Measurements from ENCODE around the gene UBAP2L. TPM values are rescaled to one million over a fixed set of nuclear protein-coding genes. Genes with fewer than 3 reads are reported as not detected.
"Not testable (repeated sequence)": the region's sequence is repeated elsewhere in the genome, so short reads cannot be mapped to it uniquely, and the experiment has no call there.

UBAP2L gene
- polyA plus RNA-seq, 2 donors, result 50.9 to 52.7 TPM

GRCh38 chr1:154219541-154219940, 1.2 kb upstream of the UBAP2L start:
- 10 to 12% methylated on average over 5 of the region's 5 CpGs for whole genome bisulfite sequencing, 2 donors
- peaks cover 0 to 2% of the 10 kb centered on the region in 2 donors for H3K4me1 ChIP-seq (ENCODE audit: control insufficient read depth in 2 of 2, insufficient read depth in 2 of 2, low read length in 1 of 2)
- peak overlapping the region; percentile 89 to 99 for H3K4me3 ChIP-seq (ENCODE audit: low read depth in 1 of 2, low read length in 2 of 2)

GRCh38 chr1:154220970-154221277, 169 bp downstream of the UBAP2L start:
- H3K4me1 ChIP-seq (ENCODE audit: control insufficient read depth in 2 of 2, insufficient read depth in 2 of 2, low read length in 1 of 2), result peaks cover 0 to 2% of the 10 kb centered on the region in 2 donors
- H3K27me3 ChIP-seq (ENCODE audit: control insufficient read depth in 1 of 2, insufficient read depth in 2 of 2, low read length in 2 of 2), result no peaks in the 10 kb centered on the region
- peak overlapping the region; percentile 79 to 89 for H3K4me3 ChIP-seq (ENCODE audit: low read depth in 1 of 2, low read length in 2 of 2)
- H3K36me3 ChIP-seq (ENCODE audit: control insufficient read depth in 2 of 2, insufficient read depth in 2 of 2, low read length in 1 of 2), result no peaks in the 10 kb centered on the region
- 1% methylated on average over 24 to 33 of the region's 33 CpGs for WGBS, 2 donors
- peak overlapping the region; percentile 88 to 93 for H3K27ac ChIP-seq (ENCODE audit: low read depth in 2 of 2, low read length in 1 of 2)
- no peaks in the 10 kb centered on the region for H3K9me3 ChIP-seq (ENCODE audit: control insufficient read depth in 2 of 2, insufficient read depth in 1 of 2, low read depth in 1 of 2, low read length in 1 of 2)

More at GRCh38 chr1:154219541-154219940, 1.2 kb upstream of the UBAP2L start:
- Histone ChIP-seq H3K36me3 (ENCODE audit: control insufficient read depth in 2 of 2, insufficient read depth in 2 of 2, low read length in 1 of 2) (no peaks in the 10 kb centered on the region), H3K9me3 (ENCODE audit: control insufficient read depth in 2 of 2, insufficient read depth in 1 of 2, low read depth in 1 of 2, low read length in 1 of 2) (no peaks in the 10 kb centered on the region), H3K27ac (ENCODE audit: low read depth in 2 of 2, low read length in 1 of 2) (peak overlapping the region; percentile 59 to 98), H3K27me3 (ENCODE audit: control insufficient read depth in 1 of 2, insufficient read depth in 2 of 2, low read length in 2 of 2) (no peaks in the 10 kb centered on the region)

- Histone ChIP-seq H3K36me3 (ENCODE audit: control insufficient read depth in 2 of 2, insufficient read depth in 2 of 2, low read length in 1 of 2) (no peaks in the 10 kb centered on the region), H3K27me3 (ENCODE audit: control insufficient read depth in 1 of 2, insufficient read depth in 2 of 2, low read length in 2 of 2) (no peaks in the 10 kb centered on the region), H3K4me1 (ENCODE audit: control insufficient read depth in 2 of 2, insufficient read depth in 2 of 2, low read length in 1 of 2) (peaks cover 0 to 2% of the 10 kb centered on the region in 2 donors), H3K4me3 (ENCODE audit: low read depth in 1 of 2, low read length in 2 of 2) (peak overlapping the region; percentile 79 to 89), H3K9me3 (ENCODE audit: control insufficient read depth in 2 of 2, insufficient read depth in 1 of 2, low read depth in 1 of 2, low read length in 1 of 2) (no peaks in the 10 kb centered on the region), H3K27ac (ENCODE audit: low read depth in 2 of 2, low read length in 1 of 2) (peak overlapping the region; percentile 88 to 93)
- WGBS, 2 donors, result 1% methylated on average over 19 to 27 of the region's 28 CpGs
Observed at GRCh38 chr1:154221278-154222001, 685 bp downstream of the UBAP2L start.

GRCh38 chr1:154222518-154222917, 1.8 kb downstream of the UBAP2L start:
- Histone ChIP-seq H3K9me3 (ENCODE audit: control insufficient read depth in 2 of 2, insufficient read depth in 1 of 2, low read depth in 1 of 2, low read length in 1 of 2) (no peaks in the 10 kb centered on the region), H3K4me3 (ENCODE audit: low read depth in 1 of 2, low read length in 2 of 2) (peak overlapping the region in 1 of 2 donors; percentile 79), H3K4me1 (ENCODE audit: control insufficient read depth in 2 of 2, insufficient read depth in 2 of 2, low read length in 1 of 2) (peaks cover 0 to 2% of the 10 kb centered on the region in 2 donors), H3K27me3 (ENCODE audit: control insufficient read depth in 1 of 2, insufficient read depth in 2 of 2, low read length in 2 of 2) (no peaks in the 10 kb centered on the region), H3K27ac (ENCODE audit: low read depth in 2 of 2, low read length in 1 of 2) (no peak overlapping the region), H3K36me3 (ENCODE audit: control insufficient read depth in 2 of 2, insufficient read depth in 2 of 2, low read length in 1 of 2) (no peaks in the 10 kb centered on the region)
- WGBS, 2 donors, result 83 to 89% methylated on average over 1 of the region's 1 CpG

- Histone ChIP-seq H3K27ac (ENCODE audit: low read depth in 2 of 2, low read length in 1 of 2) (no peak overlapping the region), H3K27me3 (ENCODE audit: control insufficient read depth in 1 of 2, insufficient read depth in 2 of 2, low read length in 2 of 2) (no peaks in the 10 kb centered on the region), H3K36me3 (ENCODE audit: control insufficient read depth in 2 of 2, insufficient read depth in 2 of 2, low read length in 1 of 2) (no peaks in the 10 kb centered on the region), H3K4me3 (ENCODE audit: low read depth in 1 of 2, low read length in 2 of 2) (no peak overlapping the region), H3K9me3 (ENCODE audit: control insufficient read depth in 2 of 2, insufficient read depth in 1 of 2, low read depth in 1 of 2, low read length in 1 of 2) (no peaks in the 10 kb centered on the region), H3K4me1 (ENCODE audit: control insufficient read depth in 2 of 2, insufficient read depth in 2 of 2, low read length in 1 of 2) (peaks cover 0 to 2% of the 10 kb centered on the region in 2 donors)
- 77 to 89% methylated on average over 1 of the region's 1 CpG for WGBS, 2 donors
Observed at GRCh38 chr1:154222918-154223317, 2.2 kb downstream of the UBAP2L start.

- Histone ChIP-seq H3K4me1 (ENCODE audit: control insufficient read depth in 2 of 2, insufficient read depth in 2 of 2, low read length in 1 of 2) (peaks cover 0 to 2% of the 10 kb centered on the region in 2 donors), H3K36me3 (ENCODE audit: control insufficient read depth in 2 of 2, insufficient read depth in 2 of 2, low read length in 1 of 2) (peaks cover 0 to 2% of the 10 kb centered on the region in 2 donors), H3K27me3 (ENCODE audit: control insufficient read depth in 1 of 2, insufficient read depth in 2 of 2, low read length in 2 of 2) (no peaks in the 10 kb centered on the region), H3K9me3 (ENCODE audit: control insufficient read depth in 2 of 2, insufficient read depth in 1 of 2, low read depth in 1 of 2, low read length in 1 of 2) (no peaks in the 10 kb centered on the region), H3K4me3 (ENCODE audit: low read depth in 1 of 2, low read length in 2 of 2) (no peak overlapping the region), H3K27ac (ENCODE audit: low read depth in 2 of 2, low read length in 1 of 2) (no peak overlapping the region)
- WGBS, 2 donors, result 40 to 43% methylated on average over 2 of the region's 2 CpGs
Observed at GRCh38 chr1:154223621-154224020, 2.9 kb downstream of the UBAP2L start.

GRCh38 chr1:154225370-154225769, 4.6 kb downstream of the UBAP2L start:
- Histone ChIP-seq H3K9me3 (ENCODE audit: control insufficient read depth in 2 of 2, insufficient read depth in 1 of 2, low read depth in 1 of 2, low read length in 1 of 2) (no peaks in the 10 kb centered on the region), H3K27ac (ENCODE audit: low read depth in 2 of 2, low read length in 1 of 2) (no peak overlapping the region), H3K4me1 (ENCODE audit: control insufficient read depth in 2 of 2, insufficient read depth in 2 of 2, low read length in 1 of 2) (no peaks in the 10 kb centered on the region), H3K27me3 (ENCODE audit: control insufficient read depth in 1 of 2, insufficient read depth in 2 of 2, low read length in 2 of 2) (no peaks in the 10 kb centered on the region), H3K36me3 (ENCODE audit: control insufficient read depth in 2 of 2, insufficient read depth in 2 of 2, low read length in 1 of 2) (peaks cover 0 to 2% of the 10 kb centered on the region in 2 donors), H3K4me3 (ENCODE audit: low read depth in 1 of 2, low read length in 2 of 2) (no peak overlapping the region)
- WGBS, 2 donors, result 95 to 96% methylated on average over 2 of the region's 2 CpGs

- 95 to 99% methylated on average over 3 of the region's 3 CpGs for WGBS, 2 donors
- peaks cover 10 to 16% of the 10 kb centered on the region in 2 donors for H3K36me3 ChIP-seq (ENCODE audit: control insufficient read depth in 2 of 2, insufficient read depth in 2 of 2, low read length in 1 of 2)
- H3K4me1 ChIP-seq (ENCODE audit: control insufficient read depth in 2 of 2, insufficient read depth in 2 of 2, low read length in 1 of 2); H3K27ac ChIP-seq (ENCODE audit: low read depth in 2 of 2, low read length in 1 of 2); H3K9me3 ChIP-seq (ENCODE audit: control insufficient read depth in 2 of 2, insufficient read depth in 1 of 2, low read depth in 1 of 2, low read length in 1 of 2); H3K27me3 ChIP-seq (ENCODE audit: control insufficient read depth in 1 of 2, insufficient read depth in 2 of 2, low read length in 2 of 2); H3K4me3 ChIP-seq (ENCODE audit: low read depth in 1 of 2, low read length in 2 of 2): not testable (repeated sequence)
Observed at GRCh38 chr1:154231112-154231511, 10.4 kb downstream of the UBAP2L start.

GRCh38 chr1:154233127-154233526, 12.4 kb downstream of the UBAP2L start:
- not testable (repeated sequence) for H3K4me1 ChIP-seq (ENCODE audit: control insufficient read depth in 2 of 2, insufficient read depth in 2 of 2, low read length in 1 of 2); H3K27me3 ChIP-seq (ENCODE audit: control insufficient read depth in 1 of 2, insufficient read depth in 2 of 2, low read length in 2 of 2); H3K9me3 ChIP-seq (ENCODE audit: control insufficient read depth in 2 of 2, insufficient read depth in 1 of 2, low read depth in 1 of 2, low read length in 1 of 2); H3K27ac ChIP-seq (ENCODE audit: low read depth in 2 of 2, low read length in 1 of 2); H3K4me3 ChIP-seq (ENCODE audit: low read depth in 1 of 2, low read length in 2 of 2)
- H3K36me3 ChIP-seq (ENCODE audit: control insufficient read depth in 2 of 2, insufficient read depth in 2 of 2, low read length in 1 of 2), result peaks cover 13 to 22% of the 10 kb centered on the region in 2 donors
- WGBS, 2 donors, result 94 to 95% methylated on average over 12 of the region's 12 CpGs

- Histone ChIP-seq H3K9me3 (ENCODE audit: control insufficient read depth in 2 of 2, insufficient read depth in 1 of 2, low read depth in 1 of 2, low read length in 1 of 2) (no peaks in the 10 kb centered on the region), H3K27ac (ENCODE audit: low read depth in 2 of 2, low read length in 1 of 2) (no peak overlapping the region), H3K27me3 (ENCODE audit: control insufficient read depth in 1 of 2, insufficient read depth in 2 of 2, low read length in 2 of 2) (no peaks in the 10 kb centered on the region), H3K36me3 (ENCODE audit: control insufficient read depth in 2 of 2, insufficient read depth in 2 of 2, low read length in 1 of 2) (peaks cover 16 to 21% of the 10 kb centered on the region in 2 donors), H3K4me1 (ENCODE audit: control insufficient read depth in 2 of 2, insufficient read depth in 2 of 2, low read length in 1 of 2) (no peaks in the 10 kb centered on the region), H3K4me3 (ENCODE audit: low read depth in 1 of 2, low read length in 2 of 2) (no peak overlapping the region)
- WGBS, 2 donors, result 87 to 90% methylated on average over 4 of the region's 4 CpGs
Observed at GRCh38 chr1:154236855-154237254, 16.1 kb downstream of the UBAP2L start.
